Measurements from ENCODE around the gene NRXN3.

The NRXN3 gene

DNA sequence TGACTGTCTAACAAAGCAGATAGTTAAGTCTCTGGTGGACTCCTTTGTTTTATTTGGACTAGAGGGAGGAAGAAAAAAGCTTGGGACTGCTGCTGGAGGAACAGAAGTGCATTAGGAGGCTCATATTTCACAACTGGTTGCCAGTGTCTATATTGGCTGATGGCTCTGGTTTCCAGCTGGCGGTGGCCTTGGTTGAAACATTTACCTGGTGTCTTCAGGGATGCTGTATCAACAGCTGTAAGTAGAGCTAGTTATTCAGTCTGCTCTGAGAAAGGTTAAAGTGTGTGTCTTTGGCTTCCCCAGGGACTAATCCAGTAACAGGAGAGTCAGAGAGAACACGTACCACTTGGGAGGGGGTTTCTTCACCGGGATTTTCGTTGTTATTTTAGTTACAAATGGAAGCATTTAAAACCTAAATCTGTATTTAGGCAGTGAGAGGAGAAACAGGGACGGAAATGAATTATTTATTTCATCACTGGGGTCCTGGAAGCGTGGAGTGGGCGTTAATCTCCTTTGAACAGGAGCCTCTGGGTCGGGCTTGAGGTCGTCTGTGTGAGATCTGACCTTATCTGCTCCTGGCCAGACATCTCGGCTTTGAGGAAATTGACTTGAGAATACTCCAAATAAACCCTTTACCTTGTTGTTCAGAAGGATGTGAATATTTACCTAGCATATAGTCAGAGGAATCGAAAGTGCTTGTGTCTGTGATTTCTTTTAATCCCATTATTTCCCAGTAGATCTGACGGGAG lies 149.9 kb downstream of the NRXN3 start:
- no peak for DNase-seq (ENCODE audit: extremely low read depth, insufficient read length)
- no peaks in the 10 kb centered on the region for H3K27me3 ChIP-seq (replicated peaks; ENCODE audit: control insufficient read depth, insufficient read depth, low read length)
- TF ChIP-seq, protein P1, sequence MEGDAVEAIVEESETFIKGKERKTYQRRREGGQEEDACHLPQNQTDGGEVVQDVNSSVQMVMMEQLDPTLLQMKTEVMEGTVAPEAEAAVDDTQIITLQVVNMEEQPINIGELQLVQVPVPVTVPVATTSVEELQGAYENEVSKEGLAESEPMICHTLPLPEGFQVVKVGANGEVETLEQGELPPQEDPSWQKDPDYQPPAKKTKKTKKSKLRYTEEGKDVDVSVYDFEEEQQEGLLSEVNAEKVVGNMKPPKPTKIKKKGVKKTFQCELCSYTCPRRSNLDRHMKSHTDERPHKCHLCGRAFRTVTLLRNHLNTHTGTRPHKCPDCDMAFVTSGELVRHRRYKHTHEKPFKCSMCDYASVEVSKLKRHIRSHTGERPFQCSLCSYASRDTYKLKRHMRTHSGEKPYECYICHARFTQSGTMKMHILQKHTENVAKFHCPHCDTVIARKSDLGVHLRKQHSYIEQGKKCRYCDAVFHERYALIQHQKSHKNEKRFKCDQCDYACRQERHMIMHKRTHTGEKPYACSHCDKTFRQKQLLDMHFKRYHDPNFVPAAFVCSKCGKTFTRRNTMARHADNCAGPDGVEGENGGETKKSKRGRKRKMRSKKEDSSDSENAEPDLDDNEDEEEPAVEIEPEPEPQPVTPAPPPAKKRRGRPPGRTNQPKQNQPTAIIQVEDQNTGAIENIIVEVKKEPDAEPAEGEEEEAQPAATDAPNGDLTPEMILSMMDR (IDR thresholded peaks at IDR 0.05; ENCODE audit: insufficient read depth, low read length, poor library complexity, severe bottlenecking): no peak
- H3K36me3 ChIP-seq (ENCODE audit: control insufficient read depth, insufficient read depth, low read length): no peaks in the 10 kb centered on the region
- H3K4me3 ChIP-seq (replicated peaks; ENCODE audit: low read depth, low read length): no peak overlapping the region

DNA sequence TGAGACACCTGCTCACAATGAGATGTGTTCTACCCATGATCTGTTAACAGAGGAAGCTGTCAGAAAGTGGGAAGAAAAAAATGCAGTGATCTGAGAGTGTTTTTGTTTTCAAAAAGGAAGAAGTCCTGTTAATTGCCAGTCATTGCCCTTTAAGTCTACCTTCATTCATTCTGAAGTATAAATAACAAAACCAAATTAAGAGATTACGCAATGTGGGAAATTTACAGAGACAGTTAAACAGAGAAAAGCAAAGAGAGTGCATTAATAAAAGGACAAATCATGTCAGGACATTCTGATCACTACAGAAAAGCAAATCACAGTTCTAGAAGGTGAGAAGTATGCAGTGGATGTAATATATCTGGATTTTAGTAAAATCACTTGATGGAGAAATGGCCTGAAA lies 154.2 kb downstream of the NRXN3 start:
- TF ChIP-seq, protein P1 (IDR thresholded peaks at IDR 0.05; ENCODE audit: insufficient read depth, low read length, poor library complexity, severe bottlenecking): no peak
- H3K4me3 ChIP-seq (replicated peaks; ENCODE audit: low read depth, low read length): no peak overlapping the region
- H3K36me3 ChIP-seq (ENCODE audit: control insufficient read depth, insufficient read depth, low read length): no peaks in the 10 kb centered on the region
- no peaks in the 10 kb centered on the region; the same call in 1 of the 2 replicates for H3K27me3 ChIP-seq (replicated peaks; ENCODE audit: control insufficient read depth, insufficient read depth, low read length)
- no peak for DNase-seq (ENCODE audit: extremely low read depth, insufficient read length)

DNA sequence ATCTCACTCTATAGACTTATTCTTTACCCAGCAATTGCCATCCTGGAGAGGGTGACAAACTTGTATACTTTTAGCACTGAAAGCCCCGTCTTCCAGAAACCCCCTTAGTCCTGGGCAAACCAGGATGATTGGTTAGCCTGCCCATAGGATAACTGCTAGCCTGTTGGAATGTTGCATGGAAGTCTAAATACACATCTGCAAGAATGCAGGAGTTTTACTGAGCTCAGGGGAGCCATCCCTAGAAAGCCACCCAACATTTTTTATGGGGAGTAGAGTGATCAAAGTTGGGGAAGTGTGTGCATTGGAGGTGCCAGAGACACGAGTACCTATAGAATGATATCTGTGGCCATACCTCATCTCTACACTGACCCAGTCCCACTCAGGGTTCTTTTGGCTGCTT lies 155.7 kb downstream of the NRXN3 start:
- Histone ChIP-seq H3K36me3 (ENCODE audit: control insufficient read depth, insufficient read depth, low read length) (no peaks in the 10 kb centered on the region), H3K27me3 (replicated peaks; ENCODE audit: control insufficient read depth, insufficient read depth, low read length) (no peaks in the 10 kb centered on the region; the same call in none of the 2 replicates), H3K4me3 (replicated peaks; ENCODE audit: low read depth, low read length) (no peak overlapping the region)
- TF ChIP-seq, protein P1 (IDR thresholded peaks at IDR 0.05; ENCODE audit: insufficient read depth, low read length, poor library complexity, severe bottlenecking): no peak
- DNase-seq (ENCODE audit: extremely low read depth, insufficient read length): no peak

DNA sequence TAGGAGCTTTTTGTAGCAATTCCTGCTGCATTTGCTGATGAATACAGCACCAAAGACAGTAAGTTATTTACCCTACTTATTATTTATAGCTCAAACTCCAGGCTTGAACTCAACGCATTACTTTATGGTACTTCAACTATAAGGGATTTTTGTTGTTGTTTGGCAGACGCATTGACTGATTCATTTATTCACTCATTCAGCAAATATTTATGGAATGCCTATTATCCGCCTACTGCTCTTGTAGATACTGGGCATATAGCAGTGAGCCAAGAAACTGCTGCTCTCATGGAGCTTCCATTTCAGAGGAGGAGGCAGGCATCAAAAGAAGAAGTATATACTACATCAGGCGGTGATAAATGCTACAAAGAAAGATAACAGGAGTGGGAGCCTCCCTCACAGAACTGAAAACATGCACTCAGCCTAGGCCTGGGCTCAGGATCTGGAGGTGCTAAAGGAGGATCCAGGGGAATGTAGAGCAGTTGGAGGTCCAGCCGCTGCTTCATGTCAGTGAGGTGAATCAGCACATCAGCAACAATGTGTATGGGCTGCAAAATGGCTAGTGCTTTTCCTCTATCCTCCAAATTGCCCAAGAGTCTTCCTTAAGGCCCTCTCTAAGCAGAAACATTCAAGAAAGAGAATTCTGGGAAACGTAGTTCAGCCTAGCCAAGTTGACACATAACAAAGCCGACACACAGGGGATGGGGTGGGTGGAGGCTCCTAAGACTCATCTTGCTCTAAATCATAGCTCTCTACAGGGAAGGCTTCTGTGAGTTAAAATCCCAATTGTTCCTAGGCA lies 157.5 kb downstream of the NRXN3 start:
- Histone ChIP-seq H3K36me3 (ENCODE audit: control insufficient read depth, insufficient read depth, low read length) (no peaks in the 10 kb centered on the region), H3K27me3 (replicated peaks; ENCODE audit: control insufficient read depth, insufficient read depth, low read length) (no peaks in the 10 kb centered on the region; the same call in none of the 2 replicates), H3K4me3 (replicated peaks; ENCODE audit: low read depth, low read length) (no peak overlapping the region)
- TF ChIP-seq, protein P1 (IDR thresholded peaks at IDR 0.05; ENCODE audit: insufficient read depth, low read length, poor library complexity, severe bottlenecking): no peak
- no peak for DNase-seq (ENCODE audit: extremely low read depth, insufficient read length)

DNA sequence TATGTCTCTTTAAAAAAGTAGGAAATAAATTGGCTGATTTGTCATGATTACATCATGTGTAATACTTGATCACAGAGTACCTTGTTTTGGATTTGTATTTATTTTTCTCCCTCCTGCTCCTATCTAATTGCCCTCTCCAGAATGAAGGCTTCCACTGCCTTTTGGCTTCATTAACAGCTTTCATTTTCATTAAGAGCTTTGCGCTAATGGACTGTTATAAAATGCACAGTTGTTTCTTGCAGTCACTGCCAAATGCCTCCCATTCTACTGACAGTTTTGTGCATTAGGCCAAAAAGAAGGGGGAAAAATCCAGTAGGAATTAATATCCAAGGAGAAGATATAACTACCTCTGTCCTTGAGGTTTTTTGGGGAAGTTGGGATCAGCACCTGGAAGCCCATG lies 159.2 kb downstream of the NRXN3 start:
- no peak for DNase-seq (ENCODE audit: extremely low read depth, insufficient read length)
- H3K27me3 ChIP-seq (replicated peaks; ENCODE audit: control insufficient read depth, insufficient read depth, low read length): no peaks in the 10 kb centered on the region; the same call in none of the 2 replicates
- H3K36me3 ChIP-seq (ENCODE audit: control insufficient read depth, insufficient read depth, low read length): no peaks in the 10 kb centered on the region
- H3K4me3 ChIP-seq (replicated peaks; ENCODE audit: low read depth, low read length): no peak overlapping the region
- TF ChIP-seq, protein P1 (IDR thresholded peaks at IDR 0.05; ENCODE audit: insufficient read depth, low read length, poor library complexity, severe bottlenecking): no peak

Data from GM06990 (cell line).